IMR-90 (cell line): Measurements from ENCODE around the gene GYG2. TPM values are rescaled to one million over a fixed set of nuclear protein-coding genes. Genes with fewer than 3 reads are reported as not detected.

Experiments
- ATAC-seq: fragments of 200-7000 bp; cut with Tn5 transposase; 2 replicates; pipeline ENCODE4 v1.9.1; 2020; ENCODE audit warnings: low read depth, mild to moderate bottlenecking, moderate library complexity
- BruUV-seq: library from RNA; stranded (reverse); fragments of 400-500 nt; replicated peaks from 2 replicates; lab custom pipeline; 2021; lab: Mats Ljungman, UMichigan
- CTCF ChIA-PET: fragments of 300-600 bp; formaldehyde crosslinking; extraction: SDS; loops from one replicate; lab custom pipeline; 2021; ENCODE audit warnings: antibody characterized with exemption; lab: Yijun Ruan, JAX
- POLR2A ChIA-PET: fragments of 300-600 bp; sonication (Branson Sonifier 250); formaldehyde crosslinking; loops from one replicate; lab custom pipeline; 2022; ENCODE audit warnings: antibody characterized with exemption; ENCODE audit not compliant: unreplicated experiment; lab: Charles Lee
- DNase-seq: peaks from one replicate; pipeline ENCODE4 v3.0.0; 2013
- H2AFZ ChIP-seq: replicated peaks from 2 replicates; pipeline ENCODE3; 2013; ENCODE audit warnings: low read length, mild to moderate bottlenecking; ENCODE audit not compliant: poor library complexity
- H2AK5ac ChIP-seq: 2 replicates; pipeline ENCODE4 v1.6.1; 2013; ENCODE audit warnings: low read depth, low read length, inconsistent platforms
- H2AK9ac ChIP-seq: replicated peaks from 2 replicates; pipeline ENCODE3; 2013; ENCODE audit warnings: mild to moderate bottlenecking, low read depth, low read length, moderate library complexity; ENCODE audit not compliant: poor library complexity
- H2BK120ac ChIP-seq: 2 replicates; pipeline ENCODE4 v1.6.1; 2013; ENCODE audit warnings: low read depth, low read length, inconsistent platforms
- H2BK15ac ChIP-seq: 3 replicates; pipeline ENCODE4 v1.6.1; 2013; ENCODE audit warnings: low read depth, low read length, inconsistent platforms
- H2BK20ac ChIP-seq: 2 replicates; pipeline ENCODE4 v1.6.1; 2013; ENCODE audit warnings: low read depth, mild to moderate bottlenecking, inconsistent platforms, low read length, moderate library complexity
- H2BK5ac ChIP-seq: 2 replicates; pipeline ENCODE4 v1.6.1; 2013; ENCODE audit warnings: mild to moderate bottlenecking, low read depth, low read length, inconsistent platforms; ENCODE audit not compliant: poor library complexity, severe bottlenecking
- H3K14ac ChIP-seq: replicated peaks from 2 replicates; pipeline ENCODE4 v1.6.1; 2013; ENCODE audit warnings: low read depth, low read length, inconsistent platforms
- H3K18ac ChIP-seq: 2 replicates; pipeline ENCODE4 v1.6.1; 2013; ENCODE audit warnings: low read depth, low read length, control low read depth
- H3K23ac ChIP-seq: 2 replicates; pipeline ENCODE4 v1.6.1; 2013; ENCODE audit warnings: low read depth, low read length, inconsistent platforms
- H3K27ac ChIP-seq: 2 replicates; pipeline ENCODE4 v1.5.1; 2013; ENCODE audit warnings: mild to moderate bottlenecking, control low read depth, low read length; ENCODE audit not compliant: insufficient read depth
- H3K27me3 ChIP-seq: 2 replicates; pipeline ENCODE4 v1.6.1; 2013; ENCODE audit warnings: low read length; ENCODE audit not compliant: control insufficient read depth, insufficient read depth
- H3K36me3 ChIP-seq: 2 replicates; pipeline ENCODE4 v1.6.1; 2013; ENCODE audit warnings: low read length, mixed read lengths; ENCODE audit not compliant: control insufficient read depth, insufficient read depth
- H3K4ac ChIP-seq: 2 replicates; pipeline ENCODE4 v1.6.1; 2013; ENCODE audit warnings: low read depth, low read length, inconsistent platforms
- H3K4me1 ChIP-seq: 2 replicates; pipeline ENCODE4 v1.6.1; 2013; ENCODE audit warnings: low read length, mixed read lengths; ENCODE audit not compliant: control insufficient read depth, insufficient read depth
- H3K4me2 ChIP-seq: 2 replicates; pipeline ENCODE4 v1.6.1; 2013; ENCODE audit warnings: low read depth, mild to moderate bottlenecking, control low read depth, low read length, moderate library complexity
- H3K4me3 ChIP-seq: 2 replicates; pipeline ENCODE4 v1.5.1; 2013; ENCODE audit warnings: low read depth, mild to moderate bottlenecking, control low read depth, low read length, moderate library complexity; ENCODE audit not compliant: insufficient read depth
- H3K56ac ChIP-seq: 2 replicates; pipeline ENCODE4 v1.6.1; 2013; ENCODE audit warnings: low read length, inconsistent platforms; ENCODE audit not compliant: insufficient read depth; ENCODE audit errors: extremely low read depth
- H3K79me1 ChIP-seq, 2 experiments: 2 replicates each; pipeline ENCODE4 v1.6.1; 2013; ENCODE audit warnings: low read length in 2 of 2, inconsistent platforms in 1 of 2, low read depth in 1 of 2
- H3K9ac ChIP-seq: 2 replicates; pipeline ENCODE4 v1.6.1; 2013; ENCODE audit warnings: low read depth, low read length, control low read depth
- H3K9me1 ChIP-seq: 2 replicates; pipeline ENCODE4 v1.6.1; 2013; ENCODE audit warnings: low read length, inconsistent platforms; ENCODE audit not compliant: insufficient read depth
- H3K9me3 ChIP-seq: 2 replicates; pipeline ENCODE4 v1.6.1; 2013; ENCODE audit warnings: low read length; ENCODE audit not compliant: control insufficient read depth, insufficient read depth
- H4K20me1 ChIP-seq: 2 replicates; pipeline ENCODE4 v1.6.1; 2013; ENCODE audit warnings: low read length, inconsistent platforms; ENCODE audit not compliant: insufficient read depth
- H4K5ac ChIP-seq: 2 replicates; pipeline ENCODE4 v1.6.1; 2013; ENCODE audit warnings: mild to moderate bottlenecking, low read depth, low read length, control low read depth
- H4K8ac ChIP-seq, 2 experiments: 2 replicates each; pipeline ENCODE4 v1.6.1; 2013; ENCODE audit warnings: low read depth in 2 of 2, low read length in 2 of 2, control low read depth in 1 of 2, inconsistent platforms in 1 of 2
- H4K91ac ChIP-seq: 2 replicates; pipeline ENCODE4 v1.6.1; 2013; ENCODE audit warnings: low read depth, low read length, inconsistent platforms; ENCODE audit not compliant: insufficient read depth
- BHLHE40 ChIP-seq: fragments of 150-350 bp; IDR thresholded peaks from 2 replicates; pipeline ENCODE4 v1.6.1; 2016; ENCODE audit warnings: mild to moderate bottlenecking, low read depth, low read length
- CEBPB ChIP-seq: IDR thresholded peaks from 2 replicates; pipeline ENCODE4 v1.6.1; 2012; ENCODE audit warnings: low read depth, low read length, improper control_type of control experiment
- MXI1 ChIP-seq: IDR thresholded peaks from 2 replicates; pipeline ENCODE4 v1.6.1; 2012; ENCODE audit warnings: low read depth, mild to moderate bottlenecking, low read length, moderate library complexity, borderline replicate concordance
- POLR2A ChIP-seq: IDR thresholded peaks from 2 replicates; pipeline ENCODE4 v1.6.1; 2012; ENCODE audit warnings: mild to moderate bottlenecking, low read depth, low read length
- WGBS, 2 experiments: methylation state at CpG; one replicate each; pipeline versions ENCODE4 v1.1.5 to v1.1.7; 2013; ENCODE audit warnings: missing lambda C conversion rate in 2 of 2; ENCODE audit not compliant: insufficient read length in 1 of 2; ENCODE audit errors: extremely low coverage in 2 of 2; 5-methylcytosine and 5-hydroxymethylcytosine counted together
- dilution Hi-C: fragments of 300-500 bp; cut with HindIII; formaldehyde crosslinking; loops from one replicate; pipeline ENCODE4 v1.14.3; 2018; ENCODE audit warnings: low sequenced_read_pairs; ENCODE audit not compliant: unreplicated experiment
- in situ Hi-C: fragments of 300-500 bp; cut with MboI; formaldehyde crosslinking; loops from 3 replicates; pipeline ENCODE4 v1.14.3; 2019; ENCODE audit warnings: low sequenced_read_pairs, inconsistent platforms, mixed read lengths
- intact Hi-C: fragments of 100-400 bp; cut with micrococcal nuclease; formaldehyde crosslinking; loops from 2 replicates; pipeline ENCODE4 v1.10.0; 2022
- polyA plus RNA-seq, 3 experiments: library from polyadenylated mRNA; depleted of rRNA; stranded (reverse); fragments of >200 nt; gene quantifications; 2 replicates each; pipeline ENCODE4 v1.2.3, GENCODE V29; 2012; ENCODE audit warnings: low replicate concordance in 1 of 3
- total RNA-seq: library from RNA; depleted of rRNA; stranded (reverse); fragments of >200 nt; gene quantifications from 2 replicates; pipeline ENCODE4 v1.2.3, GENCODE V29; 2012

Gene GYG2
- total and polyA plus RNA-seq, 2 of the 4 experiments (the other 2 are of a cell fraction) = 9.6 to 13.1 TPM

- Histone ChIP-seq H2AK9ac (no peak overlapping the region), H3K27me3 (no peaks in the 10 kb centered on the region), H3K4me1 (no peaks in the 10 kb centered on the region), H3K79me1 (no peaks in the 10 kb centered on the region), H3K36me3 (no peaks in the 10 kb centered on the region), H3K18ac (no peak overlapping the region), H4K20me1 (no peaks in the 10 kb centered on the region), H3K27ac (no peak overlapping the region), H3K9me1 (no peaks in the 10 kb centered on the region), H2AK5ac (no peak overlapping the region), H3K4me3 (no peak overlapping the region), H4K91ac (no peak overlapping the region), H2AFZ (no peak overlapping the region), H3K23ac (no peak overlapping the region), H3K9ac (no peak overlapping the region), H3K4ac (no peak overlapping the region), H2BK20ac (no peak overlapping the region), H3K9me3 (peaks cover 9% of the 10 kb centered on the region; the same call in 1 of the 2 replicates), H4K8ac (no peak overlapping the region), H3K56ac (no peak overlapping the region), H4K5ac (no peak overlapping the region), H3K4me2 (no peak overlapping the region), H2BK15ac (no peak overlapping the region), H2BK5ac (no peak overlapping the region), H2BK120ac (no peak overlapping the region), H3K14ac (no peak overlapping the region)
- ChIA-PET CTCF (no interaction called here), POLR2A (no interaction called here)
- dilution Hi-C loops = no loop called here
- in situ Hi-C loops = no loop called here
- no peak for ATAC-seq
- TF ChIP-seq MXI1 = no peak
- no peak for TF ChIP-seq POLR2A
- no peak for TF ChIP-seq CEBPB
- TF ChIP-seq BHLHE40 = no peak
- intact Hi-C loops = no loop called here
- no TSS peak for BruUV-seq
- no CpG with 5 or more reads among the region's 2 CpGs for WGBS, 2 experiments
- no peak for DNase-seq
Measured at GRCh38 chrX:2931155-2931554, 102.4 kb downstream of the GYG2 start.
